Duodenal mucosa (tissue), 2 donors: ENCODE measurements around the gene BRMS1.
"Not testable (repeated sequence)": the region's sequence is repeated elsewhere in the genome, so short reads cannot be mapped to it uniquely, and the experiment has no call there.

Source experiments
- H3K27ac ChIP-seq: one replicate; pipeline ENCODE4 v1.7.0; 2013; ENCODE audit warnings: low read depth, low read length
- H3K27me3 ChIP-seq, 2 donors: one replicate each; pipeline ENCODE4 v1.7.0; 2013; ENCODE audit warnings: low read length in 2 of 2, control low read depth in 1 of 2; ENCODE audit not compliant: insufficient read depth in 2 of 2, control insufficient read depth in 1 of 2
- H3K36me3 ChIP-seq, 2 donors: one replicate each; pipeline ENCODE4 v1.7.0; 2013; ENCODE audit warnings: low read length in 2 of 2, control low read depth in 1 of 2; ENCODE audit not compliant: insufficient read depth in 2 of 2, control insufficient read depth in 1 of 2
- H3K4me1 ChIP-seq, 2 donors: one replicate each; pipeline ENCODE4 v1.7.0; 2013; ENCODE audit warnings: low read length in 2 of 2, control low read depth in 1 of 2; ENCODE audit not compliant: insufficient read depth in 2 of 2, control insufficient read depth in 1 of 2
- H3K4me3 ChIP-seq, 2 donors: one replicate each; pipeline ENCODE4 v1.7.0; 2013; ENCODE audit warnings: low read length in 2 of 2, low read depth in 1 of 2
- H3K9ac ChIP-seq, 2 donors: one replicate each; pipeline ENCODE4 v1.7.0; 2013; ENCODE audit warnings: low read length in 2 of 2, low read depth in 1 of 2
- H3K9me3 ChIP-seq, 2 donors: one replicate each; pipeline ENCODE4 v1.7.0; 2013; ENCODE audit warnings: low read length in 2 of 2, control low read depth in 1 of 2; ENCODE audit not compliant: control insufficient read depth in 1 of 2

The BRMS1 gene

DNA sequence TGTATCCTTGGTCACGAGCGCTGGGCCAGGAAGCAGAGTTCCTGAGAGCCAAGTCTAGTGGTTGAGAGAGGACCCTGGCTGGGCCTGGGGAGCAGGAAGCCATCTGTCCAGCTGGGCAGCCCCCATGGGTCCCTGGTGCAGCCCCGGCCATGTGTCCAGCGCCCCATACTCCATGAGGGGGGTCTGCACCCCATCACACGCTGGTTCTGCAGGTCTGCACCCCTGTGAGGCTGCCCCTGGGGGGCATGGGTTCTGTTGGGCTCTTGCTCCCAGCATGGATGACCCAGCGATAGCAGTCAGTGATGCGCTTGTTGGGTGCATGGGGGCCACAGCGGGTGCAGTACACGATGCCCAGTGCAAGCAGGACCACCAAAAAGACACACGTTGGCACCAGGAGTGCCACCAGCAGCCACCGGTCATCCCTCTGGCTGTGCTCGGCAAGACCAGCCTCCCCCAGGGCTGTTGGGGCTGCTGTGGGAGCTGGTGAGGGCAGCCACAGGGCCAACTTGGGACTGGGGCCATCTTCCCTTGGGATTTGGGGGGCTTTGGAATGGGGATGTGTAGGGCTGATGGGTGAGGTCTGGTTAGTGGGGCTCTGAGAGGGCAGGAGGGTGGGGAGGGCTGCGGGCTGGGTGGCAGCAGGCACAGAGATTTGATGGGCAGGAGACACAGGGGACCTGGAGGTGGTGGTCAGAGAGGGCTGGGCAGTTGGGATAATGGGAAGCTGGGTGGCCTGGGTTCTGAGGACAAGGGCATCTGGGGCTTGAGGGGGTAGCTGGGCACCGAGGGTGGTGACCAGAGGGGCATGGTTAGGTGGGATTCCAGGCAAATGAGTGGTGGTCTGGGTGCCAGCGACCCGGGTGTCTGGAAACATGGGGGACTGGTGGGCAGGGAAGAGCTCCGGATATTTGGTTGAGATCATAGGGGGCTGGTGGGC, 30.1 kb downstream of the BRMS1 start:
- no peaks in the 10 kb centered on the region for H3K27me3 ChIP-seq
- no peaks in the 10 kb centered on the region for H3K9me3 ChIP-seq
- H3K27ac ChIP-seq: no peak overlapping the region
- no peak overlapping the region for H3K4me3 ChIP-seq
- peaks cover 19 to 31% of the 10 kb centered on the region in 2 donors for H3K4me1 ChIP-seq
- H3K36me3 ChIP-seq: no peaks in the 10 kb centered on the region
- no peak overlapping the region for H3K9ac ChIP-seq

DNA sequence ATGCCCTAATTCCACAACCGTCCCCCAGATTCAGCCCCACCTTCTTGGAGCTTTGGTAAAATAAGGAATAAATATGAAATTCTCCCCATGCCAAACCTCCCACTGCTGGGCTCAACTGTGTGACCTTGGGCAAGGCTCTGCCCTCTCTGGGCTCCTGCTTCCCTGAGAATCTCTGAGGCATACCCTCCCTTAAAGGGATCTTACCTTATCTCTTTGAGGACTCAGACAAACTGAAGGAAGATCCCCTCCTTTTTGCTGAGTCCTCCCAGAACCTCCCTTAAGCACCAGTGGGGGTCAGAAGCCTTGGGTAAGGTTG, 30.8 kb downstream of the BRMS1 start:
- Histone ChIP-seq H3K27me3 (no peaks in the 10 kb centered on the region), H3K36me3 (no peaks in the 10 kb centered on the region), H3K9ac (no peak overlapping the region), H3K9me3 (no peaks in the 10 kb centered on the region), H3K4me1 (peaks cover 19 to 31% of the 10 kb centered on the region in 2 donors), H3K27ac (no peak overlapping the region), H3K4me3 (no peak overlapping the region)

DNA sequence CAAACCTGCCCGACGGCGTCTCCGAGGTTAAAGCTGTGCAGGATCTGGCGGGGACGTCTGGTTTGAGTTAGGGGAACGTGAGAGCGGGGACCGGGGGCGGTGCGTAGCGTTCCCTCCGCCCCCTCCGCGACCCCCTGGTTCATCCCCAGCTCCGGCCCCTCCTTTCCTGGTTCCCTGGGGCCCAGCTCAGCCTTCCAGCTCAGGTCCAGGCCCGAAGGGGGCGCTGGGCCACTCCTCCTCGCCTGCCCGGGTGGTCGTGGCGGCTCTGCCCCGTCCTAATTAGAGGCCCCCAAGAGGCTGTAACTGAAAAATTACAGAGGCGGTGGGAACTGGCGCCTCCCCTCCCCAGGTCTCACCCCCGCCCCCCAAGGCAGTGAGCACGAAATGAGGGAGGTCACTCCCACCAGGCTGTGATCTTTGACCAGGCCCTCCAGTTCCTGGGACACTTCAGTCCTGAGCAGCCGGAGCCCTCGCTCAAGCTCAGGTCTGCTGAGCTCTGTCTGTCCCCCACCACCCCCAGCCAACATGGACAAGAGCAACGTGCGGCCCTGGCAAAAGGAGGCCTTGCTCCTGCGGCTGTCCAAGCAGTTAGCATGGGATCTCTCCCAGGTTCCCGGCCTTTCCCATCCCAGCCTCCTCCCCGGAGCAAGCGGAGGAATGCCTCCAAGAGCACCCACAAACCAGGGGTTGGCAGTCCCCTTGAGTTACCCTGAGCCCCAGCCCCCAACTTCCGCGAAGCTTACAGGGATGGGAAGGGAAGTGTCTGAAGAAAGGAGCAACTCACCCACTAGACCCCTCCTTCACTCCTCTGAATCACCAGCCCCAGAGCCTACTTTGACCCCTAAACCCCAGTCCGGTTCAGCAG, 31.4 kb downstream of the BRMS1 start:
- H3K27me3 ChIP-seq: no peaks in the 10 kb centered on the region
- H3K9ac ChIP-seq: peak overlapping the region; percentile 47 to 61
- peaks cover 18 to 26% of the 10 kb centered on the region in 2 donors for H3K4me1 ChIP-seq
- H3K4me3 ChIP-seq: peak overlapping the region; percentile 50 to 65
- H3K36me3 ChIP-seq: no peaks in the 10 kb centered on the region
- peak overlapping the region; percentile 83 for H3K27ac ChIP-seq
- no peaks in the 10 kb centered on the region for H3K9me3 ChIP-seq

DNA sequence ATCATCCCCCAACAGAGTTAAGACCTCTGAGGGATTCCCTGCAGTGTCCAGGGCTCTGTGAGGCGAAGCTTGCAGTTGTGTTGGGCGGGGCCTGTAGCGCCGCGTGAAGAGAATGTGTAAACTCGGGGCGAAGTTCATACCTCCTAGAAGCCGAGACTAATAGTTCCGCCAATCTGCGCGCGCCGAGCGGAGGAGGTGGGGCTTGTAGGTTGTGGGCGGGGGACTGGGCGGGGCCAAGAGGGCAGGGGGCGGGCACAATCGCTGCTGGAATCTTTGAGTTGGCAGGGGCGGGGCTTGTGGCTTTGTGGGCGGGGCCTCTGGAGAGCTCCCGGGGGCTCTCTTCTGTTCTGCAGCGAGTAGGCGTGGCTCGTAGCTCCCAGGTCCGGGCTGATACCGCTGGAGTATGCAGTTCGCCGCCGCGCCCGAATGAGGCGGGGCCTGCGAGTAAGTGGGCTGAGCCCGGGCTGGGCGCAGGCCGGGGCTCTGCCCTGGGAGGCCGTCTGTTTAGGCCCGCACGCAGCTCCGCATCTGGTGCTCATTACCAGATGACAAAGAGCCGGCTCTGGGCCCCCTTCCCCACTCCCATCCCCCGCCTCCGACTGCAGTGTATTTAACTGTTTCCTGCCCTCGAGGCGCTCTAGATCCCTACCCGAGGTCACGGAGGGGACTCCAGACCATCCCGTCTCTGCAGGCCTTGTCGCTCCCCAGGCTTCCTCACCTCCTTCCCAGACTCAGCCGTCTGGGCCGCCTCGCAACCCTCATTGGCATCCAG, 32.2 kb downstream of the BRMS1 start:
- H3K4me1 ChIP-seq: peaks cover 10 to 18% of the 10 kb centered on the region in 2 donors
- H3K9me3 ChIP-seq: no peaks in the 10 kb centered on the region
- H3K36me3 ChIP-seq: no peaks in the 10 kb centered on the region
- peak overlapping the region; percentile 47 to 67 for H3K9ac ChIP-seq
- H3K27me3 ChIP-seq: no peaks in the 10 kb centered on the region
- peak overlapping the region; percentile 65 to 71 for H3K4me3 ChIP-seq
- peak overlapping the region; percentile 83 for H3K27ac ChIP-seq

DNA sequence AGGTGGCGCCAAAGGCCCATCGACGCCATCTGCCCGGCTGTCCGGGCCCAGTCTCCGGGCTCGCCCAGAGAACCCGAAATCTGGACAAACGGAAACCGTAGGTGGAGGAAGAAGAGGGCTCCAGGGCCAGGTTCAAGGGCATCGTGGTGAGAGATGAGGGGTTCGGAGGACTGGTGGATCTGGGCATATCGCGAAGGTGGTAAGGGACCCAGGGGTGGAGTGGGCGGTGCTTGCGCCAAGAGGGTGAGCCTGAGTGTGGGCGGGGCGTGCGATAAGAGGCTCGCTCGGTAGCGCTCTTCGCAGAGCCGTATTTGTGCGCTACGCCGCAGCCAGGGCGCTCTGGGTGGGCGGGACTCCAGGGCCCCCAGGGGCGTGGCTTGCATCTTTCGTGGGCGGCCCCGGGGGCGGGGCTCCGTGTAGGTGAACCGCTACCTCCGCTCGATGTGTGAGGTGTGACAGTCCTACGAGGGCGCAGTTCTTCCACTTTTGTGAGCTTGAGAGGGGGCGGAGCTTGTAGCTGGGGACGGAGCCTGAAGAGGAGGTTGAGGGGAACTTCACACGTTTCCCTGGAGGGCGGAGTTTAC, 32.8 kb downstream of the BRMS1 start:
- Histone ChIP-seq H3K4me3 (peak overlapping the region; percentile 63 to 71), H3K4me1 (peaks cover 9 to 18% of the 10 kb centered on the region in 2 donors), H3K27ac (peak overlapping the region; percentile 82), H3K9ac (peak overlapping the region; percentile 27 to 67), H3K36me3 (no peaks in the 10 kb centered on the region), H3K9me3 (no peaks in the 10 kb centered on the region), H3K27me3 (no peaks in the 10 kb centered on the region)

DNA sequence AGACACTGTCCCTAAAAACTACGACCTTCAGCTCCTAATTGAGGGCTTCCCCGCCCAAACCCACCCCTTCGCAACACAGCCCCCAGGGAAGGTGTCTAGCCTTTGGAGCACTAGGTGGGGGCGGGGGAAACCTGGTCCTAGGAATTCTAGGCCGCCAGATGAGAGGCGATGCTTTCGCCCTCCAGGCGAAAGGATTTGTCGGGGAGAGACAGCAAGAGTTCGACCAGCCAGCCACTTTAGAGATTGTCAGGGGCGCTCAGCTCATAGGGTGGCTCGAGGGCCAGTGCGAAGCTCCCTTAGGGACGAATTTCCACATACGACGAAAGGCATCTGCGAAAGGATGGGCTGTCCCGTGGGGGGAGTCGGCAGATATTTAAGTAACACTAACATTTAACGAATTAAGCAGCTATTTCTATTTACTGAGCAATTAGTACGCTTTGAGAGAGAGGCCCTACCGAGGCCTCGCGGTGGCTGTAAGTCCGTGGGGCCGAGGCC, 33.4 kb downstream of the BRMS1 start:
- no peaks in the 10 kb centered on the region for H3K36me3 ChIP-seq
- H3K9ac ChIP-seq: peak overlapping the region; percentile 27 to 67
- peak overlapping the region; percentile 82 for H3K27ac ChIP-seq
- H3K9me3 ChIP-seq: no peaks in the 10 kb centered on the region
- H3K4me1 ChIP-seq: peaks cover 9 to 18% of the 10 kb centered on the region in 2 donors
- H3K4me3 ChIP-seq: peak overlapping the region; percentile 63 to 71
- H3K27me3 ChIP-seq: no peaks in the 10 kb centered on the region

DNA sequence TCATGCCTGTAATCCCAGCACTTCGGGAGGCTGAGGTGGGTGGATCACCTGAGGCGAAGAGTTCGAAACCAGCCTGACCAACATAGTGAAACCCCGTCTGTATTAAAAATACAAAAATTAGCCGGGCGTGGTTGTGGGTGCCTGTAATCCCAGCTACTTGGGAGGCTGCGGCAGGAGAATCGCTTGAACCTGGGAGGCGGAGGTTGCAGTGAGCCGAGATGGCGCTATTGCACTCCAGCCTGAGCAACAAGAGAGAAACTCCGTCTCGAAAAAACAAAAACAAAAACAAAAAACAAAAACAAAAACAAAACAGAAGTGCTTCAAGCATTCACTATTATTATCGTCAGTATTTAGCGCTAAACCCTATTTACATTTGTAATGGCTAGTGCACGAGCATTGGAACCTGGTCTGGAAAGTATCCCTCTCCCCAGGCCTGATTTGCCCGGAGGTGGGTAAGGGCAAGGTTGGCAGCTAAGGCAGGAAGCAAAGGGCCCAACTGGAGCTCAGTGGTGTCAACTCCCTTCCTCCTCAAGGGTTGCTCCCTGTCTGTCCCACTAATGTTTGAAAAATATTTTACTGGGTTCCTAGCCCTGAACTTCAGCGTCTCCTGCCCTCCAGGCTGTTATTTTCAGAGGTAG, 34.0 kb downstream of the BRMS1 start:
- H3K27ac ChIP-seq: not testable (repeated sequence)

DNA sequence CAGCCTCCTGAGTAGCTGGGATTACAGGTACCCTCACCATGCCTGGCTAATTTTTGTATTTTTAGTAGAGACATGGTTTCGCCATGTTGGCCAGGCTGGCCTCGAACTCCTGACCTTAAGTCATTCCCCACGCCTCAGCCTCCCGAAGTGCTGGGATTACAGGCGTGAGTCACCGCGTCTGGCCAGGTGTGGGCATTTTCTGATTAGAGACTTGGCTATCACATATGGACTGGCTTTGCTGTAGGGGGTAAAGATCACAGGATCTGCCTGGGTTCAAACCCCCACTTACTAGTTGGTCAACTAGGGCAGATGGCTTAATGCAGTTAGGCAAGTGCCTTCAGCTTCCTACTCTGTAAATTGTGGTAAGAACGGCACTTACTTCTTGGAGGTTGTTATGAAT, 34.6 kb downstream of the BRMS1 start:
- H3K36me3 ChIP-seq: no peaks in the 10 kb centered on the region
- H3K27ac ChIP-seq: no peak overlapping the region
- H3K9me3 ChIP-seq: no peaks in the 10 kb centered on the region
- H3K9ac ChIP-seq: no peak overlapping the region
- H3K4me3 ChIP-seq: no peak overlapping the region
- peaks cover 9 to 14% of the 10 kb centered on the region in 2 donors for H3K4me1 ChIP-seq
- no peaks in the 10 kb centered on the region for H3K27me3 ChIP-seq

More for the DNA sequence above, 34.0 kb downstream of the BRMS1 start:
- H3K9me3 ChIP-seq, H3K4me3 ChIP-seq, H3K27me3 ChIP-seq, H3K9ac ChIP-seq, H3K36me3 ChIP-seq: not testable (repeated sequence)
- H3K4me1 ChIP-seq: peaks cover 9 to 16% of the 10 kb centered on the region in 2 donors

DNA sequence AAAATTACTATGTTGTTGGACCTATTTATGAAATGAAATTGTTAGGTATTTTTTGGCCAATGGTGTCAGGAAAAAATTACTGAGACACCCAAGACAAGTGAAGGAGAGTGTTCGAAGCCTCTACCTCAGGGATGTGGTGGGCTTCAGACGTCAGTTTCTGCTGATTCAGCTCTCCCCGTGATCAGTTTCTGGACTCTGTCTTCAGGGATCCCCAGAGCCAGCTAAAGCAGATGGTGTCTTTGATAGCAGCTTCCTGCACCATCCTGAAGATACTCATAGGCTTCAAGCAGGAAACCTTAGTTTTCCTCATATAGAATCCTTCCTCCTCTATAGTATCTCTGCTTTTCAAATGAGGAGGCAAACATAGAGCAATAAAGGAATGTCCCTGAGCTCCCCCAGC, 35.4 kb downstream of the BRMS1 start:
- no peaks in the 10 kb centered on the region for H3K27me3 ChIP-seq
- no peak overlapping the region for H3K27ac ChIP-seq
- no peaks in the 10 kb centered on the region for H3K36me3 ChIP-seq
- no peaks in the 10 kb centered on the region for H3K9me3 ChIP-seq
- H3K4me3 ChIP-seq: no peak overlapping the region
- H3K4me1 ChIP-seq: peaks cover 9 to 14% of the 10 kb centered on the region in 2 donors
- no peak overlapping the region for H3K9ac ChIP-seq
